ENCODE measurements around the gene BATF2.
"Not testable (repeated sequence)": the region's sequence is repeated elsewhere in the genome, so short reads cannot be mapped to it uniquely, and the experiment has no call there.

DNA sequence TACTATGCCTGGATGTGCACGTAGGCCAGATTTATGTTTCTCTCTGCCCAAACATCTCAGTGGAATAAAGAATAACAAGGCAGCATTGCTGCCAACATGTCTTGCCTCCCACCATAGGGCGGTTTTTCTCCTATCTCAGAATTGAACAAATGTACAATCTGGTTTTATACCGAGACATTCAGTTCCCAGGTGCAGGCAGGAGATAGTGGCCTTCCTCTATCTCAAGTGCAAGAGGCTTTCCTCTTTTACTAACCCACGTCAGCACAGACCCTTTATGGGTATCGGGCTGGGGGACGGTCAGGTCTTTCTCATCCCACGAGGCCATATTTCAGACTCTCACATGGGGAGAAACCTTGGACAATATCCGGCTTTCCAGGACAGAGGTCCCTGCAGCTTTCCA lies 26.7 kb upstream of the BATF2 start:
- TF ChIP-seq, protein P1, sequence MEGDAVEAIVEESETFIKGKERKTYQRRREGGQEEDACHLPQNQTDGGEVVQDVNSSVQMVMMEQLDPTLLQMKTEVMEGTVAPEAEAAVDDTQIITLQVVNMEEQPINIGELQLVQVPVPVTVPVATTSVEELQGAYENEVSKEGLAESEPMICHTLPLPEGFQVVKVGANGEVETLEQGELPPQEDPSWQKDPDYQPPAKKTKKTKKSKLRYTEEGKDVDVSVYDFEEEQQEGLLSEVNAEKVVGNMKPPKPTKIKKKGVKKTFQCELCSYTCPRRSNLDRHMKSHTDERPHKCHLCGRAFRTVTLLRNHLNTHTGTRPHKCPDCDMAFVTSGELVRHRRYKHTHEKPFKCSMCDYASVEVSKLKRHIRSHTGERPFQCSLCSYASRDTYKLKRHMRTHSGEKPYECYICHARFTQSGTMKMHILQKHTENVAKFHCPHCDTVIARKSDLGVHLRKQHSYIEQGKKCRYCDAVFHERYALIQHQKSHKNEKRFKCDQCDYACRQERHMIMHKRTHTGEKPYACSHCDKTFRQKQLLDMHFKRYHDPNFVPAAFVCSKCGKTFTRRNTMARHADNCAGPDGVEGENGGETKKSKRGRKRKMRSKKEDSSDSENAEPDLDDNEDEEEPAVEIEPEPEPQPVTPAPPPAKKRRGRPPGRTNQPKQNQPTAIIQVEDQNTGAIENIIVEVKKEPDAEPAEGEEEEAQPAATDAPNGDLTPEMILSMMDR (conservative IDR thresholded peaks at IDR 0.05) = not testable (repeated sequence)
- not testable (repeated sequence) for TF ChIP-seq ZFX (IDR thresholded peaks at IDR 0.05)
